ENCODE results near the gene CCDC12. TPM values are rescaled to one million over a fixed set of nuclear protein-coding genes. Genes with fewer than 3 reads are reported as not detected.

The CCDC12 gene
- total and polyA plus RNA-seq, 2 experiments from 2014 or later = 17.4 to 43.8 TPM

DNA sequence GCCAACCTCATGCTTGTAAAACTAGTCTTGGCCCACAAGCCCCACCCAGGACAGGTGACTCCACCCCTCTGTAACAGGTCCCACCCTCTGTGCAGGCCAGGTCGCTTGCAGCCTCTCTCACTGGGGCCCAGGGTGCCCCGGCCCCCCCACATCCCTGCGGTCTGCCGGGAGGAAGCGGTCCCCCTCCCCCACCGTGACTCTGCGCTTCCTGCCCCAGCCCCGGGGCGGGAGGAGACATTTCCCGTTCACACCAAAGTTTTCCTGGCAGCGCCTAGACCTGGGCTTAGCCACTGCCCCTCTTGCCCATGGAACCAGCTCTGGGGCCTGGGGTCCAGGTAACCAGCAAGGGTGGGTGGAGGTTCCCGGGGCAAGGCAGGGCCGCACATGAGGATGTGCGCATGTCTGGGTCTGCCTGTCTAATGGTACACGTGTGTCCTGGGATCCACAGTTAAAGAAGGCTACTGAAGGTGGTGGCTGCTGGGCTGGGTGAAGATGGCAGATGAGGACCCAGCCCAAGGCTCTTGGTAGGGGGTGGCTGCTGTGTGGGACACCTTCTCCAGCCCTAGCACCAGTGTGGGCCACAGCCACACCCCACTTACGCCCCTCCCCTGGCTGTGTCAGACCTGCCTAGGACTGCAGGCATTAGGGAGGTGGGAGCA lies 11.3 kb upstream of the CCDC12 start:
- Histone ChIP-seq H3K9me2 (ENCODE audit: insufficient read depth) (no peaks in the 10 kb centered on the region), H3K4me3 (no peak overlapping the region), H3K4me1 (ENCODE audit: insufficient read depth) (no peaks in the 10 kb centered on the region), H3F3A (ENCODE audit: insufficient read depth) (no peaks in the 10 kb centered on the region), H3K4me2 (ENCODE audit: unreplicated experiment) (no peak overlapping the region), H3K9me3 (ENCODE audit: low read depth) (no peaks in the 10 kb centered on the region), H3K27me3 (replicated peaks; ENCODE audit: insufficient read depth) (no peaks in the 10 kb centered on the region), H3K36me3 (ENCODE audit: low read depth) (no peaks in the 10 kb centered on the region), H3K27ac (no peak overlapping the region), H2AFZ (no peak overlapping the region), H3K9ac (no peak overlapping the region), H4K20me1 (ENCODE audit: insufficient read depth) (no peaks in the 10 kb centered on the region), H3K79me2 (ENCODE audit: insufficient read depth) (no peaks in the 10 kb centered on the region)
- WGBS, 2 experiments (ENCODE audit: low coverage in 1 of 2, low lambda C conversion rate in 2 of 2, missing lambda C conversion rate in 2 of 2) = 58 to 70% methylated on average over 15 to 16 of the region's 16 CpGs
- TF ChIP-seq EZH2phosphoT487 (IDR thresholded peaks at IDR 0.05; ENCODE audit: insufficient read depth, low read depth) (no peak), EZH2 (IDR thresholded peaks at IDR 0.05; ENCODE audit: insufficient read depth, poor library complexity, severe bottlenecking) (no peak)
- no peak for DNase-seq
- in situ Hi-C loops (cut with MboI) = no loop called here

DNA sequence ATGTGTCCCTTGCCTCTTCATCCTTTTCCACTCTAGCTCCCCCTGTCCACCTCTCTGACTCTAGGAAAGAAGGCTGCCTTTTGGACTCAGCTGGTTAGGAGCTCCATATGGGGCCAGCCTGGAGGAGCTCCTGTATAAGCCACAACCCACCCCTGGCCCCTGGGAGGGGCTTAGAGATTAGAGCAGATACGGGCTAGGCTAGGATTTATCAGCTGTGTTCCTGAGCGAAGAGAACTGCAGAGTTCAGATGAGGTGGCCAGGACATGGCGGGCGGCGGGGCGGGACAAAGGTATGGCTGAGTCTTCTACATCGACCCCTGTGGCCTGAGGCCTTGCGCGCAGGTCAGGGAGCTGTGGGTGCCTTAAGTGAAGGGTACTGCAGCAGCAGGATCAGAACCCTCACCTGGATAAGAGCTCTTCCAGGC lies 10.8 kb upstream of the CCDC12 start:
- in situ Hi-C loops (cut with MboI) = no loop called here
- 93% methylated on average over 9 of the region's 9 CpGs for WGBS, 2 experiments (ENCODE audit: low coverage in 1 of 2, low lambda C conversion rate in 2 of 2, missing lambda C conversion rate in 2 of 2)
- DNase-seq = no peak
- Histone ChIP-seq H3K4me3 (no peak overlapping the region), H3K4me2 (ENCODE audit: unreplicated experiment) (no peak overlapping the region), H3K4me1 (ENCODE audit: insufficient read depth) (no peaks in the 10 kb centered on the region), H2AFZ (no peak overlapping the region), H4K20me1 (ENCODE audit: insufficient read depth) (no peaks in the 10 kb centered on the region), H3K36me3 (ENCODE audit: low read depth) (no peaks in the 10 kb centered on the region), H3K9me2 (ENCODE audit: insufficient read depth) (no peaks in the 10 kb centered on the region), H3F3A (ENCODE audit: insufficient read depth) (no peaks in the 10 kb centered on the region), H3K27me3 (replicated peaks; ENCODE audit: insufficient read depth) (no peaks in the 10 kb centered on the region), H3K9ac (no peak overlapping the region), H3K79me2 (ENCODE audit: insufficient read depth) (no peaks in the 10 kb centered on the region), H3K27ac (no peak overlapping the region), H3K9me3 (ENCODE audit: low read depth) (no peaks in the 10 kb centered on the region)
- TF ChIP-seq EZH2phosphoT487 (IDR thresholded peaks at IDR 0.05; ENCODE audit: insufficient read depth, low read depth) (no peak), EZH2 (IDR thresholded peaks at IDR 0.05; ENCODE audit: insufficient read depth, poor library complexity, severe bottlenecking) (no peak)

DNA sequence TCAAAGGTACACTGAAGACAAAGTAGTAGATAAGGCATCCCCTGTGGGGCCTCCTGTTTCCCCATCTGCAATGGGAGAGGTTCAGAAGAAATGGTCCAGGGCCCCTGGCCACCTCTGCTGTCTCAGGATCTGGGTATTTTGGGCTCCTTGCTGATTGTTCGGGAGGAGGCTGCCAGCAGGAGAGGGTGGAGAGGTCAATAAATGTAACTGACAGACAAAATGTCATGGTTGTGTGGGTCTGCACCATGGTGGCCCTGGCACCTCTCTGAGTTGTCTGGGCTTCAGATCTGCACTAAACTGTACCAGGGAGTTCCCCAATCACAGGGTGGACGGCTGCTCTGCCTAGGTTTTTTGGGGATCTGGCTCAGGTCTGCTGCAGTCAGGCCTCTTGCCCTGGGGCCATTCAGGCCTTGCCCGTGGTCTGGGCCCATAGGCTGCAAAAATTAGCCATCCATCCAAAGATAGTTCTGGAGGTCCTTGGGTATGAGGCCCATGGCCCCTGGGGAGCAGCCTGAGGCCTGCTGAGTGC lies 10.3 kb upstream of the CCDC12 start:
- in situ Hi-C loops (cut with MboI) = no loop called here
- Histone ChIP-seq H3F3A (ENCODE audit: insufficient read depth) (no peaks in the 10 kb centered on the region), H3K36me3 (ENCODE audit: low read depth) (no peaks in the 10 kb centered on the region), H3K4me1 (ENCODE audit: insufficient read depth) (no peaks in the 10 kb centered on the region), H3K9ac (no peak overlapping the region), H3K27ac (no peak overlapping the region), H3K27me3 (replicated peaks; ENCODE audit: insufficient read depth) (no peaks in the 10 kb centered on the region), H2AFZ (no peak overlapping the region), H3K9me3 (ENCODE audit: low read depth) (no peaks in the 10 kb centered on the region), H3K79me2 (ENCODE audit: insufficient read depth) (no peaks in the 10 kb centered on the region), H3K4me3 (no peak overlapping the region), H4K20me1 (ENCODE audit: insufficient read depth) (no peaks in the 10 kb centered on the region), H3K9me2 (ENCODE audit: insufficient read depth) (no peaks in the 10 kb centered on the region), H3K4me2 (ENCODE audit: unreplicated experiment) (no peak overlapping the region)
- TF ChIP-seq EZH2 (IDR thresholded peaks at IDR 0.05; ENCODE audit: insufficient read depth, poor library complexity, severe bottlenecking) (no peak), EZH2phosphoT487 (IDR thresholded peaks at IDR 0.05; ENCODE audit: insufficient read depth, low read depth) (no peak)
- no peak for DNase-seq
- WGBS, 2 experiments (ENCODE audit: low coverage in 1 of 2, low lambda C conversion rate in 2 of 2, missing lambda C conversion rate in 2 of 2) = 82 to 100% methylated on average over 3 of the region's 3 CpGs

DNA sequence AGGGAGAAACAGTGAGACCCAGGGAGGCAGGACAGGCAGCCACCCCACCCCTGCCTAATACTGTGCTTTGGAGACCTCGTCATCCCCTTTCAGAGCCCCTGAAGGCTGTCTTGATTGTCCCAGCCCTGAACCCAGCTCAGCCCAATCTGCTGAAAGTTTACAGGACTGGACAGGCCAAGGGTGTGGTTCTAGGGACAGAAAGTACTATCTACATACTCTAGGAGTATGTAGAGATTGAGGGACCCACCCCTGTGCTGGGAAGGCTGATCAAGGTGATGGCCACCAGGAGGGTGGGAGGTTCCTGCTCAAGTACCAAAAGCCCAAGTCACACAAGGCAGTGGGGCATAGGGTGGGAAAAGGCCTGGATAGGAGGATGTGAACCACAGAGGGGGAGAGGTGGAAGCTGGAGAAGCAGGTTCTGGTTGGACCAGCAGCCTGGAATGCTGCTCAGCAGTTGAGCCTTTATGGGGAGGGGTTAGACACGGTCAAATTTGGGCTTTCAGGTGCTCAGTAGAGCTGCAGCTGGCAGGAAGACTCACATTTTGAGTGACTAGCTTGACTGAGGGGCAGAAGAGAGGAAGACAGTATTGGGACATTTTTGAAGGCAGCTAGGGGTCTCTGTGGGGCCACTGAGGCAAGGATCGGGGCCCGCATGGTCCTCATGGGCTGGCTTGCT lies 9.6 kb upstream of the CCDC12 start:
- no peak for DNase-seq
- H3K4me1 ChIP-seq (ENCODE audit: insufficient read depth) = no peaks in the 10 kb centered on the region
- H3K4me2 ChIP-seq (ENCODE audit: unreplicated experiment) = no peak overlapping the region
- H3K27ac ChIP-seq = no peak overlapping the region
- no peaks in the 10 kb centered on the region for H3K9me2 ChIP-seq (ENCODE audit: insufficient read depth)
- no peaks in the 10 kb centered on the region for H3K79me2 ChIP-seq (ENCODE audit: insufficient read depth)
- in situ Hi-C loops (cut with MboI) = no loop called here
- no peaks in the 10 kb centered on the region for H4K20me1 ChIP-seq (ENCODE audit: insufficient read depth)
- WGBS, 2 experiments (ENCODE audit: low coverage in 1 of 2, low lambda C conversion rate in 2 of 2, missing lambda C conversion rate in 2 of 2) = 96% methylated on average over 4 of the region's 4 CpGs
- no peaks in the 10 kb centered on the region for H3K36me3 ChIP-seq (ENCODE audit: low read depth)
- TF ChIP-seq EZH2phosphoT487 (IDR thresholded peaks at IDR 0.05; ENCODE audit: insufficient read depth, low read depth) (no peak), EZH2 (IDR thresholded peaks at IDR 0.05; ENCODE audit: insufficient read depth, poor library complexity, severe bottlenecking) (no peak)
- H3K4me3 ChIP-seq = no peak overlapping the region
- H3F3A ChIP-seq (ENCODE audit: insufficient read depth) = no peaks in the 10 kb centered on the region
- H3K27me3 ChIP-seq (replicated peaks; ENCODE audit: insufficient read depth) = no peaks in the 10 kb centered on the region
- no peak overlapping the region for H2AFZ ChIP-seq
- H3K9ac ChIP-seq = no peak overlapping the region
- no peaks in the 10 kb centered on the region for H3K9me3 ChIP-seq (ENCODE audit: low read depth)

Data from GM23248 (cell line).